ENCODE data around the gene PAX7. TPM values are rescaled to one million over a fixed set of nuclear protein-coding genes. Genes with fewer than 3 reads are reported as not detected.

PAX7 gene
- polyA plus RNA-seq, 1 experiment, result not detected

DNA sequence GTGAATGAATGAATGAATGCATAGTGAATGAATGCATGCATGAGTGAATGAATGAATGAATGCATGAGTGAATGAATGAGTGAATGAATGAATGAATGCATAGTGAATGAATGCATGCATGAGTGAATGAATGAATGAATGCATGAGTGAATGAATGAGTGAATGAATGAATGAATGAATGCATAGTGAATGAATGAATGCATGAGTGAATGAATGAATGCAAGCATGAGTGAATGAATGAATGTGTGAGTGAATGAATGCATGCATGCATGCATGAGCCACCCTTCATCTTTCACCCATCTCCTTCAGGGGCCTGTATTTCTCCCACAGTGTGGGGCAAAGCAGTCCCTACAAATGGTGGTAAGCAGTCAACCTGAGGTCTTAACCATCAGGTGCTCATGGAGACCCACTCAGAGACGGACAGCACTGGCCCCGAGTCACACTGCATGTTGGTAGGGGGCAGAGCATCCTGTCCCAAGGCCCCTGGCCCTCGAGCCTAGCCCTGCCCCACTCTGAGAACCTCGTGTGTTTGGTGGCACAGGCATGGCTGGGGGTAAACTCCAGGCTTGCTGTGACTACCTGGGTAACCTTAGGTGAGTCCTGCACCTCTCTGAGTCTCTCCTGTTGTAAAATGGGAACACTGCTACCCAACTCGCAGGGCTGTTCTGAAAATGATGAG, 28.0 kb upstream of the PAX7 start:
- TF ChIP-seq, protein P1, sequence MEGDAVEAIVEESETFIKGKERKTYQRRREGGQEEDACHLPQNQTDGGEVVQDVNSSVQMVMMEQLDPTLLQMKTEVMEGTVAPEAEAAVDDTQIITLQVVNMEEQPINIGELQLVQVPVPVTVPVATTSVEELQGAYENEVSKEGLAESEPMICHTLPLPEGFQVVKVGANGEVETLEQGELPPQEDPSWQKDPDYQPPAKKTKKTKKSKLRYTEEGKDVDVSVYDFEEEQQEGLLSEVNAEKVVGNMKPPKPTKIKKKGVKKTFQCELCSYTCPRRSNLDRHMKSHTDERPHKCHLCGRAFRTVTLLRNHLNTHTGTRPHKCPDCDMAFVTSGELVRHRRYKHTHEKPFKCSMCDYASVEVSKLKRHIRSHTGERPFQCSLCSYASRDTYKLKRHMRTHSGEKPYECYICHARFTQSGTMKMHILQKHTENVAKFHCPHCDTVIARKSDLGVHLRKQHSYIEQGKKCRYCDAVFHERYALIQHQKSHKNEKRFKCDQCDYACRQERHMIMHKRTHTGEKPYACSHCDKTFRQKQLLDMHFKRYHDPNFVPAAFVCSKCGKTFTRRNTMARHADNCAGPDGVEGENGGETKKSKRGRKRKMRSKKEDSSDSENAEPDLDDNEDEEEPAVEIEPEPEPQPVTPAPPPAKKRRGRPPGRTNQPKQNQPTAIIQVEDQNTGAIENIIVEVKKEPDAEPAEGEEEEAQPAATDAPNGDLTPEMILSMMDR (IDR thresholded peaks at IDR 0.05; ENCODE audit: insufficient read depth, low read depth, low read length), result no peak
- no peak for DNase-seq (ENCODE audit: low read depth)
- no peaks in the 10 kb centered on the region for H3K27me3 ChIP-seq (ENCODE audit: control insufficient read depth, insufficient read depth, low read length)
- ChIA-PET POLR2A (no interaction called here), CTCF (interaction anchor here (1.1 kb wide), 1 partner anchor 218 kb away, joined by 5 read pairs; no protein-coding TSS in a partner anchor)
- H3K36me3 ChIP-seq (ENCODE audit: control insufficient read depth, insufficient read depth, low read length), result no peaks in the 10 kb centered on the region
- no peak overlapping the region for H3K4me3 ChIP-seq (ENCODE audit: low read depth, low read length)

DNA sequence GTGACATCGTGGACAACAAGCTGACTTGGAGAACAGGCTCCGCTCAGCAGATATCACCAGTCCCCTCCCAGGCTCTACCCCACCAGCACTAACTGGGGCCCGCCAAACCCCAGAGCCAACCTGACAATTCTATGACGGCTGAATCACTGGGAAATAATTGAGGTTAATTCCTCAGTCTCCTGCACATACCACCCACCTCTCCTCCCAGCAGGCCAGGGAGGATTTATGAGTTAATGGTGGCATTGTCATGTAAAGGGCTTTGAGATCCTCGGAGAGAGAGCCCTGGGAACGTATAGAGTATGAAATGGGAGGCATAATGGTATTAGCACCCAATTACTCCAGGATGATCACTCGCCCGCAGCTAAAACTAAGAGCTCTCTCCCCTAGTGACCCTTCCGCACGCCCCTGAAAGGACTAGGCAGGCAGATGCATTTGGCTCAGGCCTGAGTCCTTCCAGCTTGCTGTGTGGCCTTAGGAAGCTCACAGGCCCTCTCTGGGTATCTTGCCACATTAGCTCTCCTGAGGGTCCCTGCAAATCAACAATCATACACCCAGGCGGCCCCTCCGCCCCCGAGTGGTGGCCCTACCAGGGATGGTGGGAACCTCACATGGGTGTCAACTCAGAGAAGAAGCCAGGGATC, 27.3 kb upstream of the PAX7 start:
- TF ChIP-seq, protein P1 (IDR thresholded peaks at IDR 0.05; ENCODE audit: insufficient read depth, low read depth, low read length), result no peak

DNA sequence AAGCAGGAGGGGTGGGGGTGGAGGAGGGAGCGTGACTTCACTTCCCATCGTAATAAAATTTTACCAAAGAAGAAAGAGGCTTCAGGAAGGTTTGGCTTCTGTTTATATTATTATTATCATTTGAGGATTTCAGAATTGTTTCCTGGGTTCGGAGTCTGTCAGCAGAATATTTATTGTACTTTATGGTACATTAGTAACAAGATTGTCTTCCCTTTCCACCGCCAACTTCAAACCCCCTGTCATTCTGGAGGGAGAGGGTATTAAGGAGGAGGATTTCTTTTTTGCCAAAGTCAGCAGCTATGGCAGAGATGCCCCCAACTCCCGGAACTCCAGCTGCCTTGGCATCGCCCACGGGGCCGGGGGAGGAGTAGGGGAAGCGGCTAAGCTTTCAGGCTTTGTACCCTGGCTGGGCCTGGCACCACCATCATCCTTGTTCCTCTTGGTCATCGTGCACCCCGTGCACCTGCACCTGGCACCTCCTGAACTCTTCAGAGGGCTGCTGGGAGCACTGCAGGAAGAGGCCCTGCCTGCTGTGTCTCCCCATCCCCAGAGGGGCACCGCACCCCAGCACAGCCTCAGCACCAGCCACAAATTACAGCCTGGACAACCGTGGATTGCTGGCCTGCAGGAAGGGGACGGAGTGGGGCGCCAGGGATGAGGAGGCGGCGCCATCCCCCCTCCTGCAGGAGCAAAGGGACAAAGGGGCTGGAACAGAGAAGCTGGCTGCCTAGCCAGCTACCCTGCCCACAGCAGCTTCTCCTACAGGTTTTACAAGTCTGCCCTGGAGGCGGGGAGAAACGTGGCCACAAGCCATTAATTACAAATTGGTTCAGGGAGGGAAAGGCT, 24.0 kb upstream of the PAX7 start:
- TF ChIP-seq, protein P1 (IDR thresholded peaks at IDR 0.05; ENCODE audit: insufficient read depth, low read depth, low read length), result no peak
- ChIA-PET POLR2A (no interaction called here), CTCF (interaction anchor here (0.7 to 2.3 kb wide), 3 partner anchors 9 to 213 kb away, joined by 3 to 10 read pairs (median 5); no protein-coding TSS in a partner anchor)

More for the DNA sequence above, 27.3 kb upstream of the PAX7 start:
- no peak overlapping the region for H3K4me3 ChIP-seq (ENCODE audit: low read depth, low read length)
- POLR2A ChIA-PET, result no interaction called here
- no peak for DNase-seq (ENCODE audit: low read depth)
- H3K36me3 ChIP-seq (ENCODE audit: control insufficient read depth, insufficient read depth, low read length), result no peaks in the 10 kb centered on the region
- no peaks in the 10 kb centered on the region for H3K27me3 ChIP-seq (ENCODE audit: control insufficient read depth, insufficient read depth, low read length)
- CTCF ChIA-PET, result interaction anchor here (0.7 to 1.7 kb wide), 5 partner anchors 14 to 272 kb away, joined by 3 to 5 read pairs (median 3); no protein-coding TSS in a partner anchor

DNA sequence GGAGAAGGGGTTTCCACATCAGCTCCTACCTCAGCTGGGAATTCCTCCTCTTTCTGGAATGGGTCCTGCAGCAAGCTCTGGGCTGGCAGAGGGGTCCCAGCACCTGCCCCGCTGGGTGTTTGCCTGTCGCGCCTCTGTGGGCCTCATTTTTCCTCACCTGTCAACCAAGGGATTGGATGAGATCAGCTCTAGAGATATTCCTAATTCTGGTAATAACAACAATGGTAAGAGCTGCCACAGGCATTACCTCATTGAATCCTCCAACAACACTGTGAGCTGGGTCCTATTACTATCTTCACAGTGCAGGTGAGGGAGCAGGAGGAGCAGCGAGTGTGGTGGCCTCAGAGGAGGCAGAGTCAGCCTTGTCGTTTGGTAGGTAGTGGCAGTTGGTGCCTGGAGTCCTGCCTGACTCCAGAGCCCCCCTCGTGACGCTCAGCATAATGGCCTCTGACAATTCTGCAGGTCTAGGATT, 23.3 kb upstream of the PAX7 start:
- ChIA-PET POLR2A (no interaction called here), CTCF (interaction anchor here (0.7 to 2.3 kb wide), 3 partner anchors 10 to 212 kb away, joined by 3 to 10 read pairs (median 5); no protein-coding TSS in a partner anchor)

More for the DNA sequence above, 24.0 kb upstream of the PAX7 start:
- H3K36me3 ChIP-seq (ENCODE audit: control insufficient read depth, insufficient read depth, low read length), result no peaks in the 10 kb centered on the region
- no peak overlapping the region for H3K4me3 ChIP-seq (ENCODE audit: low read depth, low read length)
- H3K27me3 ChIP-seq (ENCODE audit: control insufficient read depth, insufficient read depth, low read length), result no peaks in the 10 kb centered on the region
- no peak for DNase-seq (ENCODE audit: low read depth)

More for the DNA sequence above, 23.3 kb upstream of the PAX7 start:
- Histone ChIP-seq H3K27me3 (ENCODE audit: control insufficient read depth, insufficient read depth, low read length) (no peaks in the 10 kb centered on the region), H3K4me3 (ENCODE audit: low read depth, low read length) (no peak overlapping the region), H3K36me3 (ENCODE audit: control insufficient read depth, insufficient read depth, low read length) (no peaks in the 10 kb centered on the region)
- DNase-seq (ENCODE audit: low read depth), result no peak
- TF ChIP-seq, protein P1 (IDR thresholded peaks at IDR 0.05; ENCODE audit: insufficient read depth, low read depth, low read length), result no peak

Data from BJ (cell line).